ENCODE data around the gene TRIM54.

TRIM54 gene

DNA sequence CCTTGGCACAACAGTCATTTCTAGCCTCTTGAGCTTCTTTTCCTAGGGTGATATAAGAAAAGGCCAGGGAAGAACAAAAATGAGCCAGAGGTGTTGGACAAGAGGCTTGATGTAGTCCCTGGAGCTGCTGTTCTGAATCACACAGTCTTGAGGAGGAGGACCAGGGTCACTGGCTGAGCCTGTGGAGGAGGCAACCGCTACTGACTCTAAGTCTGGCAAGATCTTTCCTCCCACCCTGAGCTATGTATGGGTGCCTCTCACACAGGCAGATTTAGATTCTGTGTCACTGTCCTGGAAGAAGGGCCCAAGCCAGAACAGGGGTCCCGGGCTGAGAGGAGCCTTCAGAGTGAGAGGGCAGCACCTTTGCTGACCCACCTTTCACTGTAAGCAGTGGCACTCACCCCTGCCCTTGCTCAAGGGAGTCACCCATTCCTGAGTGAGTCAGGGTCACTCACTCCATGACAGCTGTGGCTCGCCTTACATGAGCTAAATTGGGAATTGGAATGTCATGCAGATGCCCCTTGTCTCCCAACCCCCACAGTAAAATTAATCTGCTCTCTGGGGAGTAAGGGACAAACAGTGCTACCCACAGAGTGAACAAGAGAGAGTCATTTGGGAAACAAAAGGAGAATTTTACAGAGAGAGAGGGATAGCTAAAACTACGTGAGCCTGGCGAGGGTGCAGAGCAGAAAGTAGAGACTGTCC is at the start of gene TRIM54:
TSS of gene TRIM54 (plus strand) at position 575 of the 705 bp plus-strand sequence. CDS start 303 bp downstream, outside the sequence.
- DNase-seq (ENCODE audit: low read depth): no peak
- TF ChIP-seq CTCF (IDR thresholded peaks at IDR 0.05; ENCODE audit: insufficient read depth, low read depth, low read length, missing control alignments): no peak
- H3K4me3 ChIP-seq (ENCODE audit: low read depth, low read length): no peak within 1 kb of the TSS

- no peak for TF ChIP-seq CTCF (IDR thresholded peaks at IDR 0.05; ENCODE audit: insufficient read depth, low read depth, low read length, missing control alignments)
- H3K4me3 ChIP-seq (ENCODE audit: low read depth, low read length): no peak overlapping the region
- DNase-seq (ENCODE audit: low read depth): no peak
Observed at GRCh38 chr2:27233341-27233740, 48.9 kb upstream of the TRIM54 start.

DNA sequence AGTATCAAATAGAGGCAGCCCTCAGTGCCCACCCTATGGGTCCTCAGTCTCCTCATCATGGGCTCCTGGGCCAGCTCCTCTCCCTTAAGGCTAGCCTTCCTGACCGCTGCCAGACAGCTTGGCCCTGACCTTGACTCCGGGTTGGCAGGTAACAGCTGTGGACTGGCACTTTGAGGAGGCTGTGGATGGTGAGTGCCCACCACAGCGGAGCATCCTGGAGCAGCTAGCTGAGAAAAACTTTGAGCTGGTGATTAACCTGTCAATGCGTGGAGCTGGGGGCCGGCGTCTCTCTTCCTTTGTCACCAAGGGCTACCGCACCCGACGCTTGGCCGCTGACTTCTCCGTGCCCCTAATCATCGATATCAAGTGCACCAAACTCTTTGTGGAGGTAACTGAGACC is 46.1 kb upstream of the TRIM54 start:
- no peak for DNase-seq (ENCODE audit: low read depth)
- H3K4me3 ChIP-seq (ENCODE audit: low read depth, low read length): no peak overlapping the region
- TF ChIP-seq CTCF (IDR thresholded peaks at IDR 0.05; ENCODE audit: insufficient read depth, low read depth, low read length, missing control alignments): no peak

- no peak for DNase-seq (ENCODE audit: low read depth)
- H3K4me3 ChIP-seq (ENCODE audit: low read depth, low read length): no peak overlapping the region
- no peak for TF ChIP-seq CTCF (IDR thresholded peaks at IDR 0.05; ENCODE audit: insufficient read depth, low read depth, low read length, missing control alignments)
Observed at GRCh38 chr2:27236626-27237025, 45.6 kb upstream of the TRIM54 start.

- no peak for TF ChIP-seq CTCF (IDR thresholded peaks at IDR 0.05; ENCODE audit: insufficient read depth, low read depth, low read length, missing control alignments)
- H3K4me3 ChIP-seq (ENCODE audit: low read depth, low read length): no peak overlapping the region
- no peak for DNase-seq (ENCODE audit: low read depth)
Observed at GRCh38 chr2:27237341-27237945, 44.8 kb upstream of the TRIM54 start.

DNA sequence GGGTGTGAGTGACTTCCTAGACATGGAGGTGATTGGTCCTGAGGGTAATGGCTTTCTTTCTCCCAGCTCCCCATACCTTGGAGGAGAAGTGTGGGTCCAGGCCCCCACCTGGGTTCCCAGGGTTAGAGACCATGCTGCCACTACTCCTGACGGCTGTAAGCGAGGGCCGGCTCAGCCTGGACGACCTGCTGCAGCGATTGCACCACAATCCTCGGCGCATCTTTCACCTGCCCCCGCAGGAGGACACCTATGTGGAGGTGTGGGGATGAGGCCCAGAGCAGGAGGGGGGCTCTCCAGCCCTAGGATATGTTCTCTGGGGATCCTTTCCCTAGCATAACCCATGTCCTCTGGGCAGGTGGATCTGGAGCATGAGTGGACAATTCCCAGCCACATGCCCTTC is 43.3 kb upstream of the TRIM54 start:
- H3K4me3 ChIP-seq (ENCODE audit: low read depth, low read length): no peak overlapping the region
- no peak for DNase-seq (ENCODE audit: low read depth)
- no peak for TF ChIP-seq CTCF (IDR thresholded peaks at IDR 0.05; ENCODE audit: insufficient read depth, low read depth, low read length, missing control alignments)
